HG03097 (cell line): Measurements from ENCODE around the gene DPH3.

Experiments used
- ATAC-seq: cut with Tn5 transposase; IDR thresholded peaks from one replicate; pipeline ENCODE4 v1.9.1; 2021; ENCODE audit not compliant: unreplicated experiment, low FRiP score

The DPH3 gene

DNA sequence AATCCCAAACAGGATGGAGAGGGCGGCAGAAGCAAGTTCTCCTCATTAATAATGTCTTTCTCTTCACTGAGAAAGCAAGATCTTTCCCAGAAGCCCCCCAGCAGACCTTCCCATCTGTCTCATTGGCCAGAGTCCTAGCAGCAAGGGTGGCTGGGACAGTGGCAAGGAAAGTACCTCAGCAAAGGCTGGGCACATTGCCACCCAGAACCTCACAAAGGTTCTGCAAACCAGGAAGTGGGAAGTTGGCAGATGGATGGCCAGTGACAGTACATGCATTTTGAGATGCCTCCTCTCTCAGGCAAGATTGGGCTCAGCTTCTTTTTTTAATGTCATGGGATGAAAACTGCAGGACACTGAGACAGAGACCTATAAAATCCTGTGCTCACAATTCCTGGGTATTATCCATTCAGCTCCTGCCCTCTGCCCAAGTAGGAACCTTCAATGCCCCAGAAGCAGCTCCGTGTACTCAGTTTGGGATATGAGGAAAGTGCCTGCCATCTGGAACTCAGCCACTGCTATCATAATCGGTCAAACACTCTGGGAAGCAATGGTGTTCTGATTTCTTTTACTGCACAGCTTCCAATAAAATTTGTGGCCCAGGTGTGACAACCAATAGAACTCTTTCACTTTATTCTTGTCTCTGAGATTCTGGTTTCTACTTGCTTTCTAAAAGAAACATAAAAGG, 25.5 kb downstream of the DPH3 start:
- no peak for ATAC-seq

GRCh38 chr3:16236856-16237393, 27.8 kb downstream of the DPH3 start:
- ATAC-seq, result no peak

DNA sequence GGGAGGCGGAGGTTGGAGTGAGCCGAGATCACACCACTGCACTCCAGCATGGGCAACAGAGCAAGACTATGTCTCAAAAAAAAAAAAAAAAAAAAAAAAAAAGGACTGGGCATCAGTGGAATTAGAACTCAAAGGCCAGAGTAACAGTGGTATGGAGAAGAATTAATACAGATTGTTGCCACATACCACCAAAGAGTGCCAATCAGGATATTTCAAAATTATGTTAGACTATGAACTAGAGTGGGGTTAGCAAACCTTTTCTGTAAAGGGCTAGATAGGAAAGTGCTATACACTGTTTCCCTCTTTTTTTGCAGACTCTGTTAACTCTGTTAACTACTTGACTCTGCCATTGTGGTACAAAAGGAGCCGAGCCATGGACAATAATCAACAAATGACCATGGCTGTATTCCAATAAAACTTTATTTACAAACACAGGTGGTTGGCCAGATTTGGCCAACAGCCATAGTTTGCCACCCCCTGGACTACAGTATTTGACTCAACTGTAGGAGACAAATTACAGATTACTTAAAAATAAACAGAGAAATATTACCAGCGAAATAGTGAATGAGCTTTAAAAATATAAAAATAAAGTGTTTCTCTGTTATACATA, 28.6 kb downstream of the DPH3 start:
- no peak for ATAC-seq

- ATAC-seq, result no peak
These were observed 30.5 kb downstream of the DPH3 start for GRCh38 chr3:16234281-16234680.

DNA sequence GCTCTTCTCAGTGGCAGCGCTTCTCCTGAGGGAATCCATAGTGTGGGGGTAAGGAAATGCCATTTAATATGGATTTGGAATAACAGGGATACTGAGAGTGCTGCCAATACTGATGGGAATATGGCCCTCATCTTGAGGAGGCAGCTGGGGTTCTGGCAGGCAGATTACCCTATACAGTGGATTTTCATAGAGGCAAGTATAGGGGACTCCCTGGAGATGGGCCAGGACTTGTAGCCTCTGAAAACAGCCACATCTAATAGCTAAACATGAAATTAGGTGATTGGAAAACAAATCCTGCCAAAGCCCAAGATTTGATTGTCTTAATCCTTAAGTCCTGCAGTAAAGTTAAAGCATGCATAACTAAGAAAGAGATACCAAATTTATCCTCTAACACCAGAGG, 30.9 kb downstream of the DPH3 start:
- no peak for ATAC-seq

GRCh38 chr3:16231983-16232382, 32.8 kb downstream of the DPH3 start:
- ATAC-seq, result no peak

DNA sequence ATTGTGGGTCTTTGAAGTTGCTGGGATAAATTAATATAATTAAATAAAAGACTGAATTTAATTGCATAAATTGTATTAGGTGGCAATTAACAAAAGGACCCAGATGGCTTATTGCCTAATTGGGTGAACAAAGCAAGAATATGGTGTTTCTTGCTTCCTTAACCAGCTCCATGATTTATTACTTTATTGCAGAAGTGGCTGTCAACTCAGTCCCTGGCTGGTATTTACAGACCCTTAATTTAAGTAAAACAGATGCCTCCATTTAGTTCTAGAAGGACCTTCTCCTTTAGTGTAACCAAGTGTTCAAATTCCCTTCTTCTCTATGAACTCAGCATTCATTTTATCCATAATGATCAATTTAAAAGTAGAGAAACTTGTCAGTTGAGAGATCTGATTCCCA, 35.1 kb downstream of the DPH3 start:
- no peak for ATAC-seq

GRCh38 chr3:16227566-16227965, 37.2 kb downstream of the DPH3 start:
- ATAC-seq, result no peak

DNA sequence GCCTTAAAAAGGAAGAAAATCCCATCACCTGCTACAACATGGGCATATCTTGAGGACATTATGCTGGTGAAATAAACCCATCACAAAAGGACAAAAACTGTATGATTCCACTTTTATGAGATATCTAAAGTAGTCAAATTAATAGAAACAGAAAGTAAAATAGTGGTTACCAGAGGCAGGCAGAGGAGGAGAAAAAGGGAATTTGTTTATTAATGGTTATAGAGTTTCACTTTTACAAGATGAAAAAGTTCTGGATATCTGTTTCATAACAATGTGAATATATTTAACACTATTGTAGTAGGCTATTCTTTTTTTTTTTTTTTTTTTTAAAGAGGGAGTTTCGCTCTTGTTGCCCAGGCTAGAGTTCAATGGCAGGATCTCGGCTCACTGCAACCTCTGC, 40.4 kb downstream of the DPH3 start:
- ATAC-seq, result no peak

DNA sequence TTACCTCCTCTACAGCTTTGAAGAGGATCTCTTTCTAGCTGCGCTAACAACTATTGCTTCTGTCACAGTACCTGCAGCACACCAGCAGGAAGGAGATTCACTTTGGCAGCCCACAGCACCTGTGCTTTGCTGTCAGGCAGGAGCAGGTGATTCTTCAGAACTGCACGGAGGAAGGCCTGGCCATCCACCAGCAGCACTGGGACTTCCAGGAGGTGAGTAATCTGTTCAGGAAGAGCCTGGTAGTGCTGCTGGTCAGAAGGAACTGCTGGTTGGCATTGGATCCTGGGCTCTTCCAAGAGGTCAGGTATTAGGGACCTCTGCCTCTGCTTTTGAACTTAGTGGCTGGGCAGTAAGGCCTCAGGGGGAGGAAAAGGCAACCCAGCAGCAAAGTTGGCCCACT, 42.2 kb downstream of the DPH3 start:
- no peak for ATAC-seq

DNA sequence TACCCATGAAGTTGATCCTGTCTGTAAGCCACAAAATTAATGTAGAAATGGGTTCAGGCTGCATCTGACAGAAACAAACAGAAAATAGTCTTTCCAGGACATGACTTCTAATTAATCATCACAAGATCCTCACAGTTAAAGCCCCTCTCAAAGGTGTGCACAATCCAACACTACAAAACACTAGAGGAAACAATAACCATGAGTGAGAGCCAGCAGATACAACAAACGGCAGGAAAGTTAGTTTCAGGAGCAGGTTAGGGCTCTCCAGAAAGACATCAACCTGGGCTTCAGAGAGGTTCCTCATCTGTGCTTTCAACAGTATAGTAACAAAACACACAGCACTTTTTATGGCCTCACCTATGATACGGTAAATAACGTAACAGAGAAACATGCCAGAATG, 42.8 kb downstream of the DPH3 start:
- no peak for ATAC-seq

DNA sequence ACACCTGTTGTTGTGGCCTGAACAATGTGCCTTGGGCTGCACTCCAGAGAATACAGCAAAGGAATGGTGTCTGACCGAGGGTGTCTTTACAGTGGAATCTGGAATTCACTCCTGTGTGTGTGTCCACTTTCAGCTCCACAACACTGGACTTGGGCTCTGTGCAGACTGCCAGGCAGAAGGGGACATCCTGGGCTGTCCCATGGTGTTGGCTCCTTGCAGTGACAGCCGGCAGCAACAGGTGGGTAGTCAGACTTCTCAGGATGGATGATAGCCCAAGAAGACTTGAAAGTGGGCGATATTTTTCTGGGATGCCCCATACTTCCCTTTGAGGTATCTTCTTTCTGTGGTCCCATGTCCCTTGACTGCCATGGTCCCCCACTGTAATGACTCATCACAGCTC, 45.0 kb downstream of the DPH3 start:
- no peak for ATAC-seq

- no peak for ATAC-seq
These were observed 48.3 kb downstream of the DPH3 start for GRCh38 chr3:16216373-16216935.

DNA sequence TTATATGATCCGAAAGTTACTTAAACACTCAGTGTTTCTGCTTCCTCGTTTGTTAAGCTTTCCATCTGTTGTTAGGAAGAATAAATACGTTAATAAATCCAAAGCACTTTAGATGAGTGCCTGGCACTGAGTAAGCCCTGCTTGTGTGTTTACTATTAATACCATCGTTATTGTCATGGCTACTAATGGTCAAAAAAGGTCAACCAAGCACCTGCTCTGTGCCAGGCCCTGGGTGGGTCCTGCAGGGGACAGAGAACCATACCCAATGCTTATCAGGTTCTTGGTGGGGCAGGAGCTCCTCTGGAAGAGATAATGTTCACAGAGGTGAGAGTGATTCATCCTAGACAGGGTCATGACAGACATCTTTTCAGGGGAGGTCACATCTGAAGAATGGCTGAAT, 50.4 kb downstream of the DPH3 start:
- ATAC-seq, result no peak

GRCh38 chr3:16211176-16211904, 53.4 kb downstream of the DPH3 start:
- ATAC-seq, result no peak
